ENCODE data around the gene IFRD1.

IFRD1 gene

GRCh38 chr7:112449902-112450806, at the start of gene IFRD1:
TSS of gene IFRD1 (plus strand) at chr7:112450460. CDS start at chr7:112450689, 229 bp downstream.
- peak; percentile 99 for DNase-seq (ENCODE audit: low spot score)

DNA sequence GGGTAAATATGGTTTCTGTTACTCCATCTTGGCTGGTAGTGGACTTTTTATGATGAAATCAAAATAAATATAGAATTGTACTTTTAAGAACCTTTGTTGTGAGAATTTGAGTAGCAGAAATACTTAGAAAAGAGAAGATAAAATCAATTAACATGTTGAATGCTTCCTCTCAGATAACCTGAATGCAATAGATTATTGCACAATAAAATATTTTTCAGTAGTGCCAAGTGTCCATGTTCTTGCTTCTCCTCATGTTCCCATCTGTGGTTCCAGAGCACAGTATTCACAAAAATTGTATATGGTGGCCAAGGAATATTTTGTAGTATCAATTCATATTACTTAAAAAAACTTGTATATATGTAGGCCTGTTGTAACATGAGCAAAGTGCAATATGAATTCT, 45.9 kb upstream of the IFRD1 start:
- DNase-seq (ENCODE audit: low spot score) = no peak

DNA sequence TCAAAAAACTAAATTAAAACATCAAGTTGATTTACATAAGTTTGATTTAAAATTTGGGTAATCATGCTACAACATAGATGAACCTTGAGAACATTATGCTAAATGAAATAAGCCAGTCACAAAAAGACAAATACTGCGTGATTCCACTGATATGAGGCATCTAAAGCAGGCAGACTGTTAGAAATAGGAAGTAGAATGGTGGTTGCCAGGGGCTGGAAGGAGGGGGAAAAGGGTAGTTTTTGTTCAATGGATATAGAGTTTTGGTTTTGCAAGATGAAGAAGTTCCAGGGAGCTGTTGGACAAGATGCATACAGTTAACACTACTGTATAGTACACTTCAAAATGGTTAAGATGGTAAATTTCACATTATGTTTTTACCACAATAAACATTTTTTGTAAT, 45.0 kb upstream of the IFRD1 start:
- DNase-seq (ENCODE audit: low spot score) = no peak

DNA sequence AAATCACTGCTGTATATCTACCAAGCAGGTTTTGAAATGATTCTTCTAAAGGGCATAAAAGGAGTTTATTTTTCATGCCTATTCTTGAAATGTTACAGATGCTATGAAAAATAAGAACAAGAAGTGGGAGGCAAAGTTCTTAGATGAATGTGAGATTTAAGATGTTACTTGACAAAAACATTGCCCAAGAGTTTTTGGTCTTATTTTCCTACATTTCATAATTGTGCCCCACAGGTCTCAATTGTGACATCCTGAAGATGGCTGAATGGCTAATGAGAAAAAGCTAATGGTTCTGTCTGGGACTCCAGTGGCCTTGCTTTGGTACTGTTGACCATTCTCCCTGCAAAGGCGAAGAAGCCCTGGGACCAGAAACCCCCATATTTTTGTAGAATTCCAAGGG, 43.0 kb upstream of the IFRD1 start:
- DNase-seq (ENCODE audit: low spot score) = no peak

GRCh38 chr7:112410092-112410491, 40.2 kb upstream of the IFRD1 start:
- DNase-seq (ENCODE audit: low spot score) = no peak

DNA sequence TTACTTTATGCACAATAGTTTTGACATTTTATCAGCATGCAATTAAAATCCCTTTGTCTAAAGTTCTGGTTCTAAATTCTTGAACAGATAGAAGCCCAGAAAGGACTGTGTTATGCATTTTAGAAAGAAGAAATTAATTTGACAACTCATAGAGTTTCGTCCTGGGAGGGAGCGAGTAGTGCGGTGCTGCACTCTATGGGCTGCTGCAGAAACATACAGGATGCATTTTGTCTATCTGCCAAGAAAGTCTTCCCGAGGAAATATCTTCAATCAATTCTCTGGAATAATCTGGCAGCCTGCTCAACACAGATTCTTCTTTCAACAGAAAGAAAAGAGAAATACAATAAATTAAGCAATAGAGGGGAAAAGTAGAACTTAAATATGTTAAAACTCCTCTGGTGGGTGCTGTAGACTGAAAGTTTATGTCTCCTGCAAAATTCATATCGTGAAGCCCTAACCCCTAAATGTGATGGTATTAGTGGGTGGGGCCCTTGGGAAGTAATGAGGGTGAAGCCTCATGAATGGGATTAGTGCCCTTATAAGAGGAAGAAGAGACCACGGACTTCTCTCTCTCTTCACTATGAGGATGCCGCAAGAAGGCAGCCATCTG, 39.0 kb upstream of the IFRD1 start:
- peak; percentile 30 for DNase-seq (ENCODE audit: low spot score)

DNA sequence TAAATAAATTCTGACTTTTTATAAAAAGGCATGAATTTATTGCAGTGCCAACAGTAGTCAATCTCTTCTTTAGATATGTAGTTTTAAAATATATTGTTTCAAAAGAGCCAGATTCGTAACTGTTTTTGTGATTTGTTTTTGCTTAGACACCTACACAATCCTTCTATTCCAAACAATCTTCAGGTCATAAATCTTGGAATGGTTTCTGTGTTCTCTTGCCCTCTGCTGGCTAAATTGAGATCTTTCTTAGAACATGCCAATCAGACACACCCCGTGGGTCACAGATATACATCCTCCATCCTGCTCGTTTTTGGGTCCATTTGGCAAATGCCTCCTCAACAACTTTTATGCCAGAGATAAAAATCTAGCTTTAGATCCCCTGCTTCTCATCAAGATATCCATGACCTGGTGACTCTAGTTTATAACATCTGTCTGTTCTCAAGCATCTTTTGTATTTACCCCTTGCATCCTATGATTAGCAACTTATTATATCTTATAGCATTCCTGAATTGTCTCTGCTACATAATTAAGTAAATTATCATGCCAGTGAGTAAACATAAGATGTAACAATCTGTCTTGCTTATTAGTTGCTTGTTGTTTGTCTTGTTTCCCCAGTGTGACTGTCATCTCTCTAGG, 35.3 kb upstream of the IFRD1 start:
- peak; percentile 70 for DNase-seq (ENCODE audit: low spot score)

DNA sequence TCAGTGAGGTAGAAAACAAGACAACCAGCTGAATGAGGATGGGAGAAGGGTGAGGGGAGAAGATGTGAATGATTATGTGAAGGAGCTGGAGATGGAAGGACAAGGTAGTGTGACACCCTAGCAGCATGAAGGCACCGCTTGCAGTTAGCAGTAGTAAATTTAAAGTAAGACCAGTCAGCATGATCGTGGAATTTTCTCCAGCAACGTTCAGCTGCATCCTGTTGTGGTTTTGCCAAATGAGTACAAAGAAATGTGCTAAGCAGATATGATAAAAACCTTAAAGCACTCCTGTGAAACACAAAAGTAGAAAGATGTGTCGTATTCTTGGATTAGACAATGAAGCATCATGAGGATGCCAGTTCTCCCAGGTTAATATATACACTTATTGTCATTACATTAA, 34.1 kb upstream of the IFRD1 start:
- DNase-seq (ENCODE audit: low spot score) = no peak

DNA sequence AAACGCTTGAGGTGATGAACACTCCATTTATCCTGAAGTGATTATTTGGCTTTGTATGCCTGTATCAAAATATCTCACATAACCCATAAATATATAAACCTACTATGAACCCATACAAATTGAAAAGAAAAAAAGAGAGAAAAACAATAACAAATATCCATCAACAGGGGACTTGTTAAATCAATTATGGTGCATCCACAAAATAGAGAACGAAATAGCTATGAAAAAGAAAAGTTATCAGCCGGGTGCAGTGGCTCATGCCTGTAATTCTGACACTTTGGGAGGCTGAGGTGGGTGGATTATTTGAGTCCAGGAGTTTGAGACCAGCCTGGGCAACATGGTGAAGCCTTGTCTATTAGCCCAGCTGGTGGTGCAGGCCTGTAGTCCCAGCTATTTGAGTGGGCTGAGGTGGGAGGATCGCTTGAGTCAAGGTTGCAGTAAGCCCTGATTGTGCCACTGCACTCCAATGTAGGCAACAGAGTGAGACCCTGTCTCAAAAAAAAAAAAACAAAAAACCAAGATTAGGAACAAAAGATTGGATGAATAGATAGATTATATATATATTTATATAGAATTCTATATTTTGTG, 30.6 kb upstream of the IFRD1 start:
- DNase-seq (ENCODE audit: low spot score) = no peak

DNA sequence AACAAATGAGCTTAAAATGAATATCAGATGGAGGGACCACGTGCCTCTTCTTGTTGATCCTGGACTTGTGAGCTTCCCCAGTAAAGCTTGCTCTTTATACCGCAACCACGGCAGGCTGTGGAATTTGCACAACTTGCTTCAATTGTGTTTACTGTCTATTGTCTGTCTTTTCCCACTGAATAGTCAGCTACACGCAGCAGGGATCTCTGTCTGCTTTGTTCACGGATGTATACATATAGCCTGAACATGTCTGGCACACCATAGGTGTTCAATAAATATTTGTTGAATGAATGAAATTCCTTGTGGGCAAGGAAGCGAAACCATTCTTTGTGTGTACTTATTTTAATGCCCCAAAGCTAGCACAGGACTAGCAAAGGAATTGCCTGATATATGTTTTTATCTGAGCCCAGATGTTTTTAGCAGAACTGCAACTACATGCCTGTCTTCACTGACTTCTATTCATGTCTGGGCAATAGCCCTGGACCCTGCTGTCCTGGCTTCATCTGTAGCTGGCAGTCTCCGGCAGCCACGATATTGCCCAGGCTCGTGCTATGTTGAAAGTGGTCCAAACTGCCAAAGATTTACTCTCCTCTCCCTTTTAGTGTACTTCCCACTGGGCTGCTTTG, 29.9 kb upstream of the IFRD1 start:
- DNase-seq (ENCODE audit: low spot score) = no peak

- DNase-seq (ENCODE audit: low spot score) = no peak
These were observed 28.4 kb upstream of the IFRD1 start for GRCh38 chr7:112421666-112422486.

DNA sequence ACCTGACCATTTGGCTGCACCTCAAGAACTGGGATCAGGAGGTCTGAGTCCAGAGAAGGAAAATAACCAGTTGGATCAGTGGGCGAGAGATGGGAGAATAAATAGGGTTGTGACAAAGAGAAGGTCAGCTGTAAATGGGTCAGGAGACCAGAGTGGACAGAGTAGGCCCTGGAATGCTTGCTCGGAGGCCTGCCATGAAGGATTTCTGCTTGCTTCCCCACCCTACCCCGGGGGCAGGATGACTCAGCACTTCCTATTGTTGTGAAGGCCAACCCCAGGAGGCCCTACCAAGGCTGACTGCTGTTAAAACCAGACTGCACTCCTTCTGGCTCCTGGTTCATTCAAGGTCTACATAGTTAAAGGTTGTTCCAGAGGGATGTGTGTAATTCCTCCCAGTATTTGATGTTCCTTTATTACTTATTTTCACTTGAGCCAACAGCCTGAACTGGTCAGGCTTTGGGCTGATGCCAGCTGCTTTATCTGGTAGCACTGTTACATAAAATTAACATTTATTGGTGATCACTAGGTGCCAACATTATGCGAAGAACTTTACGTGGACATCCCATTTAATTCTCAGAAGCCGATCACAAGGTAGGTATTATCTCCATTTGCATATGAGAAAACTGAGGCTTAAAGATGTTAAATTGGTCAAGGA, 27.3 kb upstream of the IFRD1 start:
- DNase-seq (ENCODE audit: low spot score) = peak; percentile 68

DNA sequence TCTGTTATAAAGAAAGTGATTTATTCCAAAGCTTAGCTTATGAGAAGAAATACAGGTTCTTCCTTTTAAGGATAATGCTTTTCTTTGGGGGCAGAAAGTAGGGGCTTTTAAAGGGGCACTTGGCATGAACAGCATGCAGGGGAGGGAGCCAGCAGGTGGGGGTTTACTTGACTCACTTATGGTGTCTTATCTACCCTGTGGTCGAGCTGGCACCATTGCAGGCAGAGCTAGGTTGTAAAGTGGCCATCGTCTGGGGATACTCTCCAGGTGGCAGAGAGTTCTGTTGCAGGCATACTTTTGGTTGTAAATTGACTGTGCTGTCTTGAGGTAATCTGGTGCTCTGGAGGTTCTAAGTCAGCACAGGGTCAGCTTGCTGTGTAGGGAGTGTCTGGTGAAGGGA, 26.3 kb upstream of the IFRD1 start:
- DNase-seq (ENCODE audit: low spot score) = no peak

DNA sequence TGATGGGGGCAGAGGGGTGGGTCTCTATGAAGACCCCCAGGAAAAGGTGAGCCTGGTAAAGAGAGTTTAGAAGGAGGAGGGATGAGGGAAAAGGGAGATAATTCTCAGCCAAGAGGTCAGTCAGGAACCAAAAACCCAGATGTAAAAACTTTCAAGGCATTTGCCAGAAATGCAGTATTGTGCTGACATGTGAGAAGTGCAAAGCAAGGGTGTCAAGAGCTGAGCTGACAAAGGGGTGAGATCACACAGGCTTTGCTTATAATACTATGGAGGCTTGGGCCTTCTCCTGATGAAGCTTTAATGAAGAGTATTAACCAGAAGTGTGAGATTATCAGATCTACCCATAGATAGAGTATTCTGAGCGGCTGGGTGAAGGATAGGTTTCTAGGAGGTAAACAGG, 22.3 kb upstream of the IFRD1 start:
- DNase-seq (ENCODE audit: low spot score) = no peak

GRCh38 chr7:112428715-112429114, 21.5 kb upstream of the IFRD1 start:
- DNase-seq (ENCODE audit: low spot score) = no peak

- DNase-seq (ENCODE audit: low spot score) = no peak
These were observed 19.6 kb upstream of the IFRD1 start for GRCh38 chr7:112430649-112431048.

GRCh38 chr7:112431803-112432202, 18.5 kb upstream of the IFRD1 start:
- DNase-seq (ENCODE audit: low spot score) = no peak

GRCh38 chr7:112433289-112433688, 17.0 kb upstream of the IFRD1 start:
- no peak for DNase-seq (ENCODE audit: low spot score)

DNA sequence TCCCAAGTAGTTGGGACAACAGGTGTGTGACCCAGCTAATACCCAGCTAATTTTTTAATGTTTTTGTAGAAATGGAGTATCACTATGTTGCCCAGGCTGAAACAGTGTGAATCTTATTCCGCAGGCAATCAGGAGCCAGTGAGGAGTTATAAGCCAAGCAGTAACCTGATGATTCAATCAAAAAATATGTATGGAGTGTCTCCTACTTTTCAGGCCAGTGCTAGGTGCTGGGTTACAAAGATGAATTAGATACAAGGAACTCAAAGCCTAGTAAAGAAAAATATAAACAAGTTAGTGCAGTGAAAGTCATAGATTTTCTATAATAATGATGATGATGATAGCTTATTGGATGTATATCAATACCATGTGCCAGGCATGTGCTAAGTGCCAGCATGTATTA, 13.2 kb upstream of the IFRD1 start:
- DNase-seq (ENCODE audit: low spot score) = no peak

DNA sequence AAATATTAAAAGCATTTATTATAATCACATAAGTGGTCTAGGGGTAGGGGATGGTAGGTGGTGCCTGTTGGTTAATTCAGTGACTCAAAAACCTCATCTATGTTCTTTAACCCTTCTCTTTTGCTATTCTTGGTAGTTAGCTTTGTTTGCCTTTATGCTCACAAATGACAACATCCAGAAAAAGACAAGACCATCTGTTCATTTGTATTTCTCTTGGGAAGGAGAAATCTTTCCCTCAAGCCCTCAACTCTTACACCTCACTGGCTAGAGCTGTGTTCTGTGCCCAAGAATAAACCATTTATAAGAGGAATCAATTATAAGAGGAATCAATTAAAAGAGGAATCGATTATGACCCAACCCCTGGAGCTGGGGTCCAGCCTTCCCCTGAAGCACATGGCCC, 10.8 kb upstream of the IFRD1 start:
- DNase-seq (ENCODE audit: low spot score) = peak; percentile 63

DNA sequence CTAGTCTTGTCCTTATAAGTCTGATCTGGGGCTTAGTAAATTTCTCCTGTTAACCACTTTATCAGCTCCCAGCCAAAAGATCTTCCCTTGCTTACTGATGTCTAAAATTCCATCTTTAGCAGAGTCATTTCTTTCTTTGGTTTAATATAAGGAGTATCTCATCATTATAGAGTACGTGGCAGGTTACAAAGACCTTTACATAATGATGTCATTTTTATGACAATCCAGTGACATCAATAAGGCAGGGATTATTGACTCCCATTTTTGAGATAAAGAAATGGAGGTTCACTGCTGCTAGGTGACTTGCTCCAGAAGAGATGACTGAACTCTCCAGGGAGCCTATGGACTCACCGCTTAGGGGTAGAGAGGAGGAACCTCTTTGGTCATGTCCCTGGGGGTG, 8.1 kb upstream of the IFRD1 start:
- no peak for DNase-seq (ENCODE audit: low spot score)
